LNCaP clone FGC (cell line): ENCODE measurements around the gene CYP27C1.

ENCODE experiments used
- DNase-seq: peaks from one replicate; pipeline ENCODE4 v3.0.0-alpha.2; 2011; ENCODE audit warnings: low read depth
- H3K4me3 ChIP-seq: 2 replicates; pipeline ENCODE4 v1.5.1; 2011; ENCODE audit warnings: mild to moderate bottlenecking, low read depth, low read length, control low read depth
- CTCF ChIP-seq: IDR thresholded peaks from 2 replicates; pipeline ENCODE4 v1.5.1; 2012; ENCODE audit warnings: mild to moderate bottlenecking; ENCODE audit not compliant: control insufficient read depth, insufficient read depth; ENCODE audit errors: extremely low read depth

The CYP27C1 gene, protein sequence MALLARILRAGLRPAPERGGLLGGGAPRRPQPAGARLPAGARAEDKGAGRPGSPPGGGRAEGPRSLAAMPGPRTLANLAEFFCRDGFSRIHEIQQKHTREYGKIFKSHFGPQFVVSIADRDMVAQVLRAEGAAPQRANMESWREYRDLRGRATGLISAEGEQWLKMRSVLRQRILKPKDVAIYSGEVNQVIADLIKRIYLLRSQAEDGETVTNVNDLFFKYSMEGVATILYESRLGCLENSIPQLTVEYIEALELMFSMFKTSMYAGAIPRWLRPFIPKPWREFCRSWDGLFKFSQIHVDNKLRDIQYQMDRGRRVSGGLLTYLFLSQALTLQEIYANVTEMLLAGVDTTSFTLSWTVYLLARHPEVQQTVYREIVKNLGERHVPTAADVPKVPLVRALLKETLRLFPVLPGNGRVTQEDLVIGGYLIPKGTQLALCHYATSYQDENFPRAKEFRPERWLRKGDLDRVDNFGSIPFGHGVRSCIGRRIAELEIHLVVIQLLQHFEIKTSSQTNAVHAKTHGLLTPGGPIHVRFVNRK

DNA sequence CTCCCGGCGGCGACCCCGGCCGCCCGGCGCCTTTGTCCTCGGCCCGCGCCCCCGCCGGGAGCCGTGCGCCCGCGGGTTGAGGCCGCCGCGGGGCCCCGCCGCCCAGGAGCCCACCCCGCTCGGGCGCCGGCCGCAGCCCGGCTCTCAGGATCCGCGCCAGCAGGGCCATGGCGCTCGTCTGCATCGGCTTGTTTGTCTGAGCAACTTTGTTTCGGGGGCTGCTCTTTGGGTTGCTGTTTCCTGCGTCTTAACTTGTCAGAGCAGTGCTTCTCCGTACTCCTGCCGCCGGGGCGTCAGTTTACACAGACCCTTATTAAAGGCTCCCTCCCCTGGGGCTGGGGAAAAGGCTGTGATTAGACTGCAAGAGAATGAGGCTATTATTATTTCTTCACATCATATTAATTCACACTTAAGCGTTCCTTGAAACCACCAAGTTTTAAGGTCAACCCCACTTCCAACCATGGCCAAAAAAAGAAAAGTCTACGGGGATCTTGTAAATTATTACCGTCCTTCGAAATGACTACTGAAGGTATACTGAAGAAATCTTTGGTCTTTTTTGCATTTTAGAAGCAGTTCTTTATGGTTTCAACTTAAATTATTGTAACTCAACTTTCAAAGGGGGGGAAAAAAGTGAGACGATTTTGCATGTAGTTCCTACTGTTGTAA is at the start of gene CYP27C1:
CYP27C1 (minus strand) TSS at position 198 of the 666 bp plus-strand sequence; CDS start at position 169, 29 bp downstream.
- H3K4me3 ChIP-seq: no peak within 1 kb of the TSS
- TF ChIP-seq CTCF: no peak
- no peak for DNase-seq

- no peak overlapping the region for H3K4me3 ChIP-seq
- DNase-seq: peak; percentile 4
- no peak for TF ChIP-seq CTCF
Observed at GRCh38 chr2:127261804-127262406, 41.8 kb upstream of the CYP27C1 start.

DNA sequence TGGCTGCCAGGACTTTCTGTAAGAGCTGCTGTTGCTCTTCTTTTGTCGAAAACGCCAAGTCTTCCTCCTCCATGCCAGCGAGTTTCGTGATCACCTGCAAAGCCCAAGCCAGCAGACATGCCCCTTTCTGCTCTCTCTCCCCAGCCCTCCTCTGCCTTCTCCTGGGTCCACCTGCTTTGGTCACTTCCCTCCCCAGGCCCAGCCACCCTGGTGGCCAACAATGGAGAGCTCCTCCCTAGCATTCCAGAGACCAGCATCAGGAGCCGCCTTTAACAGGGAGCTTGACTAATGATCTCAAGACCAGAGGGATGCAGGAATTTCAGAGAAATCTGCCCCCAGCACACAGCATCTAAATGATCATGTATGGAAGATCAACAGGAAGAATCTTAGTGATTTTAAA is 39.3 kb upstream of the CYP27C1 start:
- no peak for DNase-seq
- no peak overlapping the region for H3K4me3 ChIP-seq
- no peak for TF ChIP-seq CTCF

- no peak for DNase-seq
- TF ChIP-seq CTCF: no peak
- no peak overlapping the region for H3K4me3 ChIP-seq
Observed at GRCh38 chr2:127256866-127257265, 36.8 kb upstream of the CYP27C1 start.

DNA sequence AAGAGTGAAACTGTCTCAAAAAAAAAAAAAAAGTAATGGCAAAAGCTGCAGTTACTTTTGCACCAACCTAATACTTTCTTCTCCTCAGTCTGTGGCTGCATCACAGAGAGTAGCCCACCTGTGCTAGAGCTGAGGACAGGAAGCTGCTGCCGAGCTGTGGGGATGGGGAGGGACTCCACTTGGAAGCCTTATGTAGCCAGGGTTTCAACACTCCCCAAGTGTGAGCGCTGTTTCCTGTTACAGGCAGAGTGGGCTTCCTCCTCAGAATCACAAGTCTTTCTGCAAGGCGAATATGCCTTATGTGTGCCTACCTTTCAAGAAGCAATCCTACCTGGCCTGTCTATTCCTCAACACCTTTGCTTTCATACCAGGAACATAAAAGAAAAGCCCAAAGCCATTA is 36.3 kb upstream of the CYP27C1 start:
- H3K4me3 ChIP-seq: no peak overlapping the region
- no peak for DNase-seq
- TF ChIP-seq CTCF: no peak

DNA sequence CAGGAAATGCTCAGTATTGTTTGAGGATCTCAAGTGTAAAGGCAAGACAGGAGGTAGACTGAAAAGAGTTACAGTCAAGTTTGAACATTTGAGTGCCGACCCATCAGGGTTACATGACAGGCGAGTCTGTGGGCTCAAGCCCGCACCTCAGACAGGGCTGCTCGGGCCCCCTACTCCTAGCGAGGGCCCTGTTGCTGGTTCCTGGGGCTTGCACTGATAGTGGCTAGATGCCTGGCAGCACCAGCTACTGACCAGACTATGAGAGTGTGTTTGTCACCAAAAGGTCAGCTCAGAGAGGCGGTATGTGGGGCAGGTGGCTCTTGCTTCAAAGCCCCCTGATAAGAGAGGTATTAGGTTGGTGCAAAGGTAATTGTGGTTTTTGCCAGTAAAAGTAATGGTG is 35.6 kb upstream of the CYP27C1 start:
- TF ChIP-seq CTCF: no peak
- no peak for DNase-seq

More for the DNA sequence above, 35.6 kb upstream of the CYP27C1 start:
- H3K4me3 ChIP-seq: no peak overlapping the region
